Forelimb muscle (tissue), 1 donor: ENCODE measurements around the gene OTUB2. TPM values are rescaled to one million over a fixed set of nuclear protein-coding genes. Genes with fewer than 3 reads are reported as not detected.

Source experiments
- DNase-seq: peaks from one replicate; pipeline ENCODE4 v3.0.0-alpha.2; 2013; ENCODE audit warnings: low read depth
- polyA plus RNA-seq: library from polyadenylated mRNA; unstranded; fragments of 120-200 nt; gene quantifications from one replicate; pipeline ENCODE4 v1.2.1, GENCODE V29; 2013; ENCODE audit not compliant: insufficient read length

OTUB2 gene
- polyA plus RNA-seq, 1 donor: 0.49 TPM

DNA sequence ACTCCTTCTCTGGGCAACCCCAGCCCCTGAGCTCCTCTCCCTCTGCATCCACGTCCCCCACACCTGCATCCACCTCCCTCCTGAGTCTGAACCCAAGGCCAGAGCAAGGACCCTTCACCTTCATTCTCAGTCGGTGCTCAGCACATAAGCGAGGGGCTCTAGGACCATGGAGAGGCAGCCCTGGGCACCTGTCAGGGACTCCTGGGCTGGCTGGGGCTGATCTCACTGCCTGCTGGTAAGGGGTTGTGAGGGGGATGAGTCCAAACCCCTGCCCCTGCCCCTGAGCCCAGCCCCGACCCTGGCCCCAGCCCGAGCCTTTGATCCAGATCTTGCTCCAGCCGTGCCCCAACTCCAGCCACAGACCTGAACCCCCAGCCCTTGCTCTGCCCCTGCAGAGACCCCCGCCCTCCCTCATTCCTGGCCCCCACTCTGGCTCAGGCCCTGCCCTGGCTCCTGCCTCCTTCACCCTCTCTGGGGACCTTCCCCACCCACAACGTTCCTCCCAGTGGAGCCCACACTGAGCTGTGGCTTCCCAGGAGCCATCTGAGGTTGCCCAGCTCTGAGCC, 29.9 kb upstream of the OTUB2 start:
- no peak for DNase-seq

DNA sequence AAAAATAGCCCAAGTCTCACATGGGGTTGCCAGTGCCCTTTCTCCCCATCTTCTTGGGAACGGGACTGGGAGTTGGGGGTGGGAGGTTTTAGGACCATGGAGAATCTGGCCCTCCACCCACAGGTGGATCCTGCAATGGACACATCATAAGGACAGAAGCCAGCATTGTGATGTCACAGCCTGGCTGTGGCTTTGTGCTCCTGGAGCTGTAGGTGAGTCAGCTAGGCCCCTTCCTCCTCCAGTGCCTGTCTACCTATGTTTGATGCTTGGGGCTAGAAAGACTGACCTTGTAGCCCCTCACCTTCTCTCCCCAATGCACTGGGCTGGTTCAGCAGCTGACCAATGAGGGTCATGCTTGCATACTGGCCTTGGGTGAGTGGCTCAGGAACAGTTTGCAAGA, 29.1 kb upstream of the OTUB2 start, which contains the start of gene CCDC197:
Gene CCDC197, plus strand, starts transcription at position 220 of the 400 bp plus-strand sequence. CDS start 831 bp downstream, outside the sequence.
- DNase-seq: no peak

DNA sequence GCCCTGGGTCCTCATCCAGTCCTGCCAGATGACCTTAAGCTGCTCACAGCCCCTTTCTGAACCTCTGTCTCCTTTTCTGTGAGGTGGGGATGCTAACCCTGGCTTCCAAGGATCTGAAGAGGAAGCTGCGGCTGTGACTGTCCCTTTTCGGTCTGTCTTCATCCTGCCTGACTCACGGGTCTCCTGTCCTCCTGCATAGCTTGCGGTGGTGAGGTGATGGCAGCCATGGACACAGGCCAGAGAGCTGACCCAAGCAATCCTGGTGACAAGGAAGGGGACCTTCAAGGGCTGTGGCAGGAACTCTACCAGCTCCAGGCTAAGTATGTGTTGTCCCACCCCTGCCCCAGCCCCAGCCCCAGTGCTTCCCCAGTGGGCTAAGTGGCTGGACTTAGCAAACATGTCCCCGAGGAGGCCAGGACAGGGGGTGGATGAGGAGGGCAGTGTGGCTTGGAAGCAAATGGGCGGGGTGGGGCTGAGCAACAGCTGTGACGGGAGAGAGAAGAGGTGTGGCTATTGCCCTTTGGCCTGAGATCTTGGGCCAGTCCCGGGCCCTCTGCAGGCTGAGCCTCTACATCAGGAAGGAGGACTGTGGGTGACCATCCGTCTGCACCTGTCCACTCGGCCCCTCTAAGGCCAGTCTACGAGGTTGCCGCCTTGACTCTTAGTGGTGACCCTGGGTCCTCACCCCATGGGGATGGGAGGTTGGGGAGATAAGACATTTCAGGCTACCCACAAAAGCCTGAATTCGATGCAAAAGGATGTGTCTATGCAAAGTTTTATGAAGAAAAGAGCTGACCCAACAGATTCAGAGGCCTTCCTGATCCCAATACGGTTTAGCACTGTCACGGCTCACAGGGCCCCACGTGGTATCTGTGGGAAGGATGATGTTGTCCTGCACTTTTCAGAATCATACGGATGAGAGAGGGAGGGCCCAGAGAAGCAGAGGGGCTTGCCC, 27.9 kb upstream of the OTUB2 start:
- no peak for DNase-seq

DNA sequence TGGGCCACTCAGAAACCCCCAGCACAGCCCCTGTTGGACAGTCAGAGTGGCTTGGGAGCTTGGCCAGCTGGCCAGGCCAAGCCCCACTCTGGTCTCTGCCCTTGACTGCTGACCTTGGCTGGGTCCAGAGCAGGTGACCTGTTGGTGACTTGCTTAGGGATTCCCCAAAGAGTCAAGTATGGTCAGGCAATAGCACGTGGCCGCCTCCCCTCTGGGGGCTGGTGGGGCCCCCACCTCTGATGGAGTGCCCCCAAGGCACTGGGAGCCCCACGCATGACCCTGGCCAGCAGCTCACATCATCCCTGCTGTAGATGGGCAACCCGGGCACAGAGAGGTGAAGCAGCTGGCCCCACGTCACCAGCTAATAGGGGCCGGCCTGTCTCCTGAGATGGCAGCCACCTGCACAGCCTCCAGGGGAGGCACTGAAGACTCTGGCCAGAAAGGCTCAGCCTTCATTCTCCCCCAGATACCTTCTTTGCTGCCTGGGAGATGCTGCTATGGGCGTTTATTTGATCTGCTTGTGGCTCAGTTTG, 27.2 kb upstream of the OTUB2 start:
- DNase-seq: no peak

DNA sequence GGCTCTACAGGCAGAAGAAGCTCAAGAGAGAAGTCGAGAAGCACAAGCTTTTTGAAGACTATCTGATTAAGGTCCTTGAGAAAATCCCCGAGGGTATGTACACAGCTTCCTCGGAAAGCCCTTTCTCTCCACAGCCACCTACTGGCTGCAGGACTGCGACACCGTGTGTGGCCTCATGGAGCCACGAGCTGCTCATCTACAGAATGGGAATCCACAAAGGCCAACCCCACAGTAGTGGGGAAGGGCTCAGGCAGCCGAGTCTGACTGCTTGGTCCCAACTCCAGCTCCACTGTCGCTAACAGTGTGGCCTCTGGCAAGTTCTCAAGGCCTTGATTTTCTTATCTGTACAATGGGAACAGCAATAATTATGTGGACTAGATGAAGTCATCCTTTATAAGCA, 26.6 kb upstream of the OTUB2 start:
- no peak for DNase-seq

DNA sequence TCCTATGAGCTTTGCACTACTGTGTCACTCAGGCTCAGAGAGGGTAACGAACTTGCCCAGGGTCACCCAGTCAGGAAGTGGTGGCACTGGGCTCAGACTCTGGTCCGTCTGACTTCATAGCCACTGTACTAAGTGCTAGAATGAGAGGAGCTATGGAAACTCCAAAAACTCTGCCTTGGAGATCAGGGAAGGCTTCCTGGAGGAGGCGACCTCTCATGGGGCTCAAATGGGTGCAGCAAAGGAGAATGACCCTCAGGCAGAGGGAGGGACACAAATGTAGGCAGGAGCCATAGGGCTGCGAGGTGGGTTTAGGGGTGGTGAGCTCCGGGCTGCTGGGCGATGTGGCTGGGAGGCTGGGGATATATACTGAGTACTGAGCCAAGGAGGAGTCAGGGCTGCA, 25.9 kb upstream of the OTUB2 start:
- no peak for DNase-seq

DNA sequence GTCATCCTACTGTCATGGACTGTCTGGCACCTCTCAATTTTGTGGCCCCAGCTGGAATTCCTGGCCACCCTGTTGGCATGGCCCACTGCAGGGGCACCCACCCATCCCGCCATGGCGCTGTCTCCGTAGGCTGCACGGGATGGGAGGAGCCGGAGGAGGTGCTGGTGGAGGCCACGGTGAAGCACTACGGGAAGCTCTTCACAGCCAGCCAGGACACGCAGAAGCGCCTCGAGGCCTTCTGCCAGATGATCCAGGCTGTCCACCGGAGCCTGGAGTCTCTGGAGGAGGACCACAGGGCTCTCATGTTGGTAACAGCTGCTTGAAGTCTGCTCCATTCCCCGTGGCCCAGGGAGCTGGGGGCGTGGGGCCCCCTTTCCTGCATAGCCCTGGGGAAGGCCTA, 25.1 kb upstream of the OTUB2 start:
- no peak for DNase-seq

DNA sequence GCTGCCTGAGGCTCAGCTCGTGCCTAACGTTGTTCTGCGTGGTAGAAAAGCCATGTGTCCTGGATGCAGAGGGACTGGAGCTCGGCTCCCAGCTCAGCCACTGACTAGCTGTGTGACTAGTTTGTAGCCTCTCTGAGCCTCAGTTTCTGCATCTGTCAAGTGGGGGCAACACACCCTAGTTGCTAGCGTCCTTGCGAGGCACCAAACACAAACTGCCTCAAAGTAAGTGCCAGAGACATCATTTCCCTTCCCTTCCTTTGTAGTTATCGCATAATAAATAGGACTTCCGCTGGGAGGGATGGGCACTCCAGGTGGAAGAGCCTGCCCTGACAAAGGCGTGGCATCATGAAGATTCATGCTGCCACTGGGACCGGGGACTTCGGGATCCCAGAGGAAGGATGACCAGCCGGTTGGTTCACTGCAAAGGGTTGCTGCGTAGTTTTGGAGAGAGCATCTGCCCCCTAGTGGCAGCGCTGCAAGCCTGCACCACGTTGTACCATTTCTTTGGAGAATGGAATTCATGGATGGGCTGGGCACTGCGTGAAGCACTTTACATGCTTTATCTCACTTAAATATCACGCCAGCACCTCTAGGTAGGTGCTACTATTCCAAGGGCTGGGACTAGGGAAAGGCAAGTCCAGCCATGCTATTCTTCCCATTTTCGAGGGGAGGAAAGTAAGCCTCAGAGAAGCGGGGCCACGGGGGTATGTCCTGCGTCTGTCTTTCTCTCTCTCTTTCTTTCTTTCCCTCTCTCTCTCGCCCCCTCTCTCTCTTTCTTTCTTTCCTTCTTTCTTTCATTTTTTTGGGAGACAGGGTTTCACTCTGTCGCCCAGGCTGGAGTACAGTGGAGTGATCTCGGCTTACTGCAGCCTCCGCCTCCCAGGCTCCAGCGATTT, 24.4 kb upstream of the OTUB2 start:
- peak; percentile 31 for DNase-seq

DNA sequence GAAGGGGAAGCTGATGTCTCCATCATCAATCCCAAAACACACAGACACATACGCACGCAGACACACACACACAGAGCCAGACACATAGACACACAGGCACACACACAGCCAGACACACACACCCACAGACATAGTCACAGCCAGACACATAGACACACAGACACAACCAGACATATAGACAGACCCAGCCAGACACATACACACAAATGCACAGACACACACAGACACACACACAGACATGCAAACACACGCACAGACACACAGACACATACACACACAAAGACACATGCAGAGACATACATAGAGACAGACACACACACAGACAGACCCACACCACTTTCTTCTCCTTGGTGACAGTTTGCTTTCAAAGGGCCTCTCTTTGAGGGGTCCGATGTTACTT, 22.7 kb upstream of the OTUB2 start:
- DNase-seq: no peak

DNA sequence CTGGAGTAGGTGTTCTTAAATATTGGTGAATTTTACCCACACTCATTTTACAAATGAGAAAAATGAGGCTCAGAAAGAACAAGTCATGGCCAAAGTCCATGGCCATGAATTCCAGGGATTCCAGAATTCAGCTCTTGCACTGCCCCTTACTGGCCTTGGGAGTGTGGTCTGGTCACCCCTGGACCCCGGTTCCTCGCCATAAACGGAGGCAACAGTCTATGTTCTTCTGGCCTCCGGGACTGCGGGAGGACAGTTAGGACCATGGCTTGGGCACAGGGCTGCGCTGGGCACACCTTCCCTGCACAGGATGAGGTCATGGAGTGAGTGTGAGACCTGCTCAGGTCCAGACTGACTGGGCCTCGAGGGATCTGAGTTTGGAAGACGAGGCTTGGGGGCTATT, 22.1 kb upstream of the OTUB2 start:
- no peak for DNase-seq

DNA sequence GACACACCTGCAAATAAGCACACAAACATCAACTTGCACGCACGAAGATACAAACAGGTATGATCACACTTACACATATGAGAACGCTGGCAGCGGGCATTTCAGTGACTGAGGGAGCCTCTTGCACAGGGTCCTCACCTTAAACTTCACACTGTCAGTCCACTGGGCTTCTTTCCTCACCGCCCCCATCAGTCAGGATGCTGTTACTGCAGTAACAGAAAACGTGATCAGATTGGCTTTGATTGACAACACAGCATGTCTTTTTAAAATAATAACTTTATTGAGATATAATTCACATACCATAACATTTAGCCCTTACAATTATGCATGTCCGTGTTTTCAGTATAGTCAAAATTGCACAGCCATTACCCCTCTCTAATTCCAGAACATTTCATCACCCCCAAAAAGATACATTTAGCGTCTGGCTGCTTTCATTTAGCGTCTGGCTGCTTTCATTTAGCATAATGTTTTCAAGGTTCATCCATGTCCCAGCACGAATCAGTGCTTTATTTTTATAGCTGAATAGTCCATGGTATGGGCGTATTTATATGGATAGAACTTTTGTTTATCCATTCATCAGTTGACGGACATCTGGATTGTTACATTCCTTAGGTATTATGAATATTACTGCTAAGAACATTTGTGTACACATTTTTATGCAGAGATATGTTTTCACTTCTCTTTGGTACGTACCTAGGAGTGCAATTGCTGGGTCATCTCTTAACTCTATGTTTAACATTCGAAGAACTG, 20.6 kb upstream of the OTUB2 start:
- no peak for DNase-seq

DNA sequence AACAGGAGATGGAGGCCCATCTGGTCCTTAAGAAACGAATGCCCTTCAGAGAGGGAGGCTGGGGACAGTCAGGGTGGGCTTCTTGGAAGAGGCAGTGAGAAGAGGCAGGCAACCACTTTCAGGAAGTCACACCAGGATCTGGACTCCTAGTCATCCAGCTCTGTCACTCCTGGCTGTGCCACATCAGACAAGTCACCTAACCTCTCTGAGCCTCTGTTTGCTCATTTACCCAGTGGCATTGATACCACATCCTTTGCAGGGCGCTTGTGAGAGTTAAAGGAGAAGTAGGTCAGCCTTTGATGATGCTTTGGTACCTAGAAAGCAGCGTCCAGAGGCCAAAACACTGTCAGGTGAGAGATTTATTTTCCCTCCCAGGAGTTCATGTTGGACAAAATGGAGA, 17.9 kb upstream of the OTUB2 start:
- no peak for DNase-seq

DNA sequence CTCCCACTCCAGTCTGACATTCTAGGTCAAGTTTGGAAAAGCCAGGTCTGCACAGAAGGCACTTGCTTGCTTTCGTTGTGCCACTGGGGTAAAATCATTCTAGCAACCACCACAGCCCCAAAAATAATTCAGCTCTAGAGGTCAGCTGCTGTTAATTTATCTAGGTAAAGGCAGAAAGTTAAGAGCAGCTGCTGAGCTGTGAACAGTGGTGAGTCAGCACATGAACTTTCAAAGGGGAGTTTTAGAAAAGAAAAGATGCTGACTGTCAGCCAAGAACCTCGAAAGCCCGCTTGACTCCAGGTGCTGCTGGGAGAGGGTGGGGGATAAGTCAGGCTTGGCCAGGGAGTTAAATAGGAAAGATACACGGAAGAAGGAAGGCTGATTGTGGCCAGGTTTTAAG, 16.4 kb upstream of the OTUB2 start:
- DNase-seq: no peak

DNA sequence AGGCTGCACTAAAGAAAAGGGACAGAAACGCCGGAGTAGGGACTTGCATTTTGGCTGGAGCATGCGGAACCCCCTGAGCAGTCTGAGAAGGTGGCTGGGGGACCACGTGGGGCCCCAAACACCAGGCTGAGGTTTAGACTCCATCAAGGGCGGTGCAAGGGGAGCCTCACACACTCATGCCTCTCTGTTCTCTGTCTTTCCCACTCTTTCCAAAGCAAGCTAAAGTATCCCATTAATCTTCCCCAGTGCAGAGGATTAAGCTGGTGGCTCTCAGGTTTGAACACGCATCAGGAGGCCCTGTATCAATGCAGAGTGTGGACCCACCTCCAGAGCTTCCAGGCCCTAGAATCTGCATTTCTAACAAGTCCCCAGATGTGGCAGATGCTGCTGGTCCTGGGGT, 15.5 kb upstream of the OTUB2 start:
- DNase-seq: no peak

DNA sequence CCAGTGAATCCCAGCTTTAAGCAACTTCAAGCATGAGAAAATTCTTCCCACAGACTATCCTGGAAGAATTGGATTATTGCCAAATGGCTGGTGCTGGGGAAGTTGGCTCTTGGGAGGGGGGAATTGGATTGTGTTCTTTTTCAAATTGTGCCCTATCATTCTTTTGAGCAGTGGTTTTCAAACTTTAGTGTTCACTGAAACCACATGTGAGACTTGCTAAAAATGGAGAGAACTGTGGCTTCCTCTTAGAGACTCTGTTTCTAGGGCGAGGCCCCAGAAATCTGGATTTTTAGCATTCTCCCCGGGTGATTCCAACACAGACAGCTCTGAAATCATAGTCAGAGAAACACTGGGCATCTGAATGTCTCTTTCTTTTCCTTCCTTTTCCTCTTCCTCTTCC, 14.3 kb upstream of the OTUB2 start:
- no peak for DNase-seq

DNA sequence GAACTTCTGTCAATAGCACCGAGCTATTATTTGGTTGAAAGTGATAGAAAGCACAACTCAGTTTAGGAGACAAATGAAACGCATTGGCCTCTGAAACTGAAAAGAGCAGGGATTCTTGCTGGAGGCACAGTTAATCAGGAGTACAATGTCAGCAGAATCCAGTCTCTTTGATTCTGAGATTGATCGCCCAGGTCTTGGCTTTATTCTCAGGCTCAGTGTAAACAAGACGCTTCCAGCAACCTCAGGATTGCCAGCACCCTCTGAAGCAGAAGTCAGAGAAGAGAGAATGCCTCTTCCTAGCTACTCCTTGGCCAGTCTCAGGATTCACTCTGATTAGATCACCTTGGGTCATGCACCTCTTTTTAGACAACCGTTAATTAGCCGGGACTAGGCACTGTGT, 11.8 kb upstream of the OTUB2 start:
- no peak for DNase-seq

DNA sequence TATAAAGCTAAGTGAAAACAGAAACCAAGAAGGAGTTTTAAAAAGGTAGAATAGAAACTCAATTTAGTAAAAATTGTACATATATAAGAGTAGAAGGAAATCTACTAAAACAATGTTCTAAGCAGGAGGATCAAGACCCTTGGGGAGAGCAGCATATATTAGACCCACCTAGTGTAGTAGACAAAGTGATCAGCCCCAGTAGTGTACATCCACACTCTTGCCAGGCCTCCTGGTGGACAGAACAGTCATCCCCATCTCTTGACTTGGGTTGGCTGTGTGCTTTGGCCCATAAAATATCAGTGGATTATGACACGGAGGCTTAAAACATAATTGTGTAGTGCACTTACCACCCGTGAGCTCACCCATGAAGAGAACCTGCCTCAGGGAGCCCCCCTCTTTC, 10.9 kb upstream of the OTUB2 start:
- no peak for DNase-seq

DNA sequence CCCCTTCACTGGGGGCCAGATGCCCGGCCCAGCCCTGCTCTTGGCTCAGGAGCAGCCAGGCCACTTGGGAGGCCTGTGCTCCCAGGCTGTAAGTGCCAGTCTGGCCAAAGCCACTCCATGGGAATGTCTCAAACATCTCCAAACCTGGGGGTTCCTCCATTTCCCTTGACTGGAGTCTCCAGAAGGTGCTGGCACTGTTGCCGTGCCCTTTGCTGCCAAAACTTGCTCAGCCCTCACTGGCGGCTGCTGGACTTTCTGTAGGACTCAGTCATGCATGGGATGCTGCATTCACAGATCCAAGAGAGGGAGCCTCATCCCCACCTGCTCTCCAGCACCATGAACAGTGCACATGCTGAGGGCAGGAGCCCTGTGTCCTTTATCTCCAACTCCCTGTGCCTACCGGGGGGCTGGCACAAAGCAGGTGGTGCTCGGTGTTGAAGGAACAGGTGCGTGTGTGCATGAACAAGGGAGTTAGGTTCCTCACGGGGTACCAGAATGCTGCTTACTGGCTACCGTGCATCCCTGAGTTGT, 9.6 kb upstream of the OTUB2 start:
- no peak for DNase-seq

DNA sequence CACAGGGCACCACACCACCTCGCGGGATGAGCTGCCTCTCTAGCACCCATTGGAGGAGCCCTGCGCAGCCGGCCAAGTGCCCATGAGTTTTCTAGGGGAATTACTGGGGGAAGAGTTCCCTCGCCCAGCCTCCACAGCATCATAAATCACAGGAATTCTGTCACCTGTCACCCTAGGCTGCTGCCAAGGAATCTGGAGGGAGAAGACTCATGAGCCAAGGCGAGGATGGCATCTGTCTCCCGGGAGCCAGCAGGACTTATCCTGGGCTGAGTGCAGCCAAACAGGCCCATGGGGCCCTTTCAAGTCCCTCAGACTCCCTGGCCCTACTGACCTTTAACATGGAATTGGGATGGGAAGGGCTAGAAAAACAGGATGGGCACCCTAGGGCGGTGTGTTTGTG, 7.8 kb upstream of the OTUB2 start:
- DNase-seq: no peak

DNA sequence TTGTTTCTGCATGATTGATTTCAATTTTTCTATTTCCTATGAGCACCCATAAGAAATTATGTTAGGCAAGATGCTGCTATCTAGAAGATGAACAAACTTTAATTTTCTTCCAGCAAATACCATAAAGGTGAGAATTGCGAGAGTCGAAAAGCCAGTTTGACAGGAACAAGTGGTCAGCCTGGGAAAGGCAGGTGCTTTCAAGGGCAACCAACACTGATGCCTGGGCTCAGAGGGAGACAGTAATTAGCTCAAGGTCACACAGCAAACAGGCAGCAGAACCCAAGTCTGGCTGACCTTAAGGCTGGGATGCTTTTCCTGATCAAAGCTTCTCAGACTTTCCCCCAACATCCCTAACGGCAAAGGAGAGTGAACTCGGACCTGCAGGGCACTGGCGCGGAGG, 6.8 kb upstream of the OTUB2 start:
- no peak for DNase-seq

DNA sequence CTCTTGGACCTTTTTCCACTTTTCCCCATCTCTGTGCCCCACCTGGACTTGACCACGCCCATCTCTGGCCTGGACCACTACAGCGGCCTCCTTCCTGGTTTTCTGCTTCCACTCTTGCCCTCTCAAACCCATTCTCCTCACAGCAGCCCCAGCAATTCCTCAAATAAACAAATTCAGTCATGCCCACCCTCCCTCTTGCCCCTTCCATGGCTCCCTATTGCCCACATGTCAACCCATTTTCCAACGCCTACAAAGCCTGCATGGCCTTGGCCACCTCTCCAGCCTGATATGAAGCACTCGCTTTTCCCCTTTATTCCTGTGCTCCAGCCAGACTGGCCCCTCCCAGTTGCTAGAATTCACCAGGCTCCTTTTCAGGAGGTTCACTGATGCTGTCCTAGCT, 5.9 kb upstream of the OTUB2 start:
- DNase-seq: no peak
